SU-DHL-6 (cell line): Measurements from ENCODE around the gene TUBA4B.

Source experiments
- EZH2phosphoT487 ChIP-seq: fragments of 200-600 bp; sonication (generic), shearing (Covaris generic); conservative IDR thresholded peaks from 2 replicates; pipeline ENCODE4 v1.6.1; 2018; ENCODE audit warnings: mild to moderate bottlenecking, antibody characterized with exemption, low read length, moderate library complexity, mixed read lengths
- TF ChIP-seq, protein P1 (sequence below): fragments of 200-600 bp; sonication (generic); IDR thresholded peaks from one replicate; pipeline ENCODE4 v1.5.1; 2017; ENCODE audit warnings: antibody characterized with exemption, mild to moderate bottlenecking, low read length, moderate library complexity; ENCODE audit not compliant: insufficient read depth, poor library complexity, severe bottlenecking

DNA sequence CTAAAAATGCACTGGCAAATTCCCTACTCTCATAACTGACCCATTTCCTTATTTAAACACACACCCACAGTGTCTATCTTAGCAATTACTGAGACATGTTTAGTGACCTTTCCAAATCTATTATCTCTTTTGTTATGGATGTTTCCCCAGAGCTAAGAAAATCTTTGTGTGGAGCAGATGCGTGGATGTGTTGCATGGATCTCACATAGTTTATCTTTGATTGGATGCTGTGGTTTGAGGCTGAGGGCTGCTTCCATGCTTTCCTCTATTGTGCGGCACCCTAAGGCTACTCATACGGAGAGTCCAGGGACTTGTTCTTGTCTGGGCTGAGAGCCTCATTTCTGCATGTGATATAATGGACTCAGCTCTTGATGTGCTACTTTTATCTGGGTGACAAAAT lies 18.7 kb upstream of the TUBA4B start:
- TF ChIP-seq, protein P1, sequence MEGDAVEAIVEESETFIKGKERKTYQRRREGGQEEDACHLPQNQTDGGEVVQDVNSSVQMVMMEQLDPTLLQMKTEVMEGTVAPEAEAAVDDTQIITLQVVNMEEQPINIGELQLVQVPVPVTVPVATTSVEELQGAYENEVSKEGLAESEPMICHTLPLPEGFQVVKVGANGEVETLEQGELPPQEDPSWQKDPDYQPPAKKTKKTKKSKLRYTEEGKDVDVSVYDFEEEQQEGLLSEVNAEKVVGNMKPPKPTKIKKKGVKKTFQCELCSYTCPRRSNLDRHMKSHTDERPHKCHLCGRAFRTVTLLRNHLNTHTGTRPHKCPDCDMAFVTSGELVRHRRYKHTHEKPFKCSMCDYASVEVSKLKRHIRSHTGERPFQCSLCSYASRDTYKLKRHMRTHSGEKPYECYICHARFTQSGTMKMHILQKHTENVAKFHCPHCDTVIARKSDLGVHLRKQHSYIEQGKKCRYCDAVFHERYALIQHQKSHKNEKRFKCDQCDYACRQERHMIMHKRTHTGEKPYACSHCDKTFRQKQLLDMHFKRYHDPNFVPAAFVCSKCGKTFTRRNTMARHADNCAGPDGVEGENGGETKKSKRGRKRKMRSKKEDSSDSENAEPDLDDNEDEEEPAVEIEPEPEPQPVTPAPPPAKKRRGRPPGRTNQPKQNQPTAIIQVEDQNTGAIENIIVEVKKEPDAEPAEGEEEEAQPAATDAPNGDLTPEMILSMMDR, result no peak
- no peak for TF ChIP-seq EZH2phosphoT487
